HG02885 (cell line): ENCODE results near the gene DGKB.

Experiments used
- ATAC-seq: cut with Tn5 transposase; IDR thresholded peaks from one replicate; pipeline ENCODE4 v1.9.1; 2021; ENCODE audit warnings: mild to moderate bottlenecking; ENCODE audit not compliant: unreplicated experiment, poor library complexity

The DGKB gene

GRCh38 chr7:14196555-14196954 is 706.0 kb downstream of the DGKB start:
- no peak for ATAC-seq

- ATAC-seq, result no peak
Observed at GRCh38 chr7:14195871-14196270, 706.7 kb downstream of the DGKB start.

GRCh38 chr7:14195079-14195478 is 707.5 kb downstream of the DGKB start:
- ATAC-seq, result no peak

- no peak for ATAC-seq
Observed at GRCh38 chr7:14191686-14192098, 710.9 kb downstream of the DGKB start.

GRCh38 chr7:14184292-14184864 is 718.2 kb downstream of the DGKB start:
- ATAC-seq, result no peak

GRCh38 chr7:14179781-14180180 is 722.8 kb downstream of the DGKB start:
- ATAC-seq, result no peak

- ATAC-seq, result no peak
Observed at GRCh38 chr7:14177876-14178275, 724.7 kb downstream of the DGKB start.

GRCh38 chr7:14170872-14171271 is 731.7 kb downstream of the DGKB start:
- no peak for ATAC-seq

GRCh38 chr7:14158111-14158510 is 744.4 kb downstream of the DGKB start:
- ATAC-seq, result no peak

GRCh38 chr7:14156436-14156835 is 746.1 kb downstream of the DGKB start:
- no peak for ATAC-seq

- ATAC-seq, result no peak
Observed at GRCh38 chr7:14148974-14149373, 753.6 kb downstream of the DGKB start.

- no peak for ATAC-seq
Observed at GRCh38 chr7:14147532-14147931, 755.0 kb downstream of the DGKB start.

GRCh38 chr7:14144538-14144937 is 758.0 kb downstream of the DGKB start:
- no peak for ATAC-seq

- no peak for ATAC-seq
Observed at GRCh38 chr7:14144109-14144508, 758.4 kb downstream of the DGKB start.

- no peak for ATAC-seq
Observed at GRCh38 chr7:14137676-14138075, 764.9 kb downstream of the DGKB start.

- no peak for ATAC-seq
Observed at GRCh38 chr7:14133752-14134151, 768.8 kb downstream of the DGKB start.

GRCh38 chr7:14125998-14126397 is 776.6 kb downstream of the DGKB start:
- no peak for ATAC-seq

- ATAC-seq, result no peak
Observed at GRCh38 chr7:14124716-14125115, 777.8 kb downstream of the DGKB start.

GRCh38 chr7:14123923-14124322 is 778.6 kb downstream of the DGKB start:
- no peak for ATAC-seq

GRCh38 chr7:14115701-14116100 is 786.9 kb downstream of the DGKB start:
- ATAC-seq, result no peak

- no peak for ATAC-seq
Observed at GRCh38 chr7:14104861-14105260, 797.7 kb downstream of the DGKB start.

- no peak for ATAC-seq
Observed at GRCh38 chr7:14096159-14096558, 806.4 kb downstream of the DGKB start.
